ENCODE results near the gene ZBTB37. TPM values are rescaled to one million over a fixed set of nuclear protein-coding genes. Genes with fewer than 3 reads are reported as not detected.

Gene ZBTB37
- total and polyA plus RNA-seq, 9 of the 15 experiments (the other 6 are each of a cell fraction or from before 2014, with no cell fraction given), result 1.3 to 13.9 (median 5.4) TPM

GRCh38 chr1:173868266-173869020, at the start of gene ZBTB37 (continued):
- TF ChIP-seq, protein P1, sequence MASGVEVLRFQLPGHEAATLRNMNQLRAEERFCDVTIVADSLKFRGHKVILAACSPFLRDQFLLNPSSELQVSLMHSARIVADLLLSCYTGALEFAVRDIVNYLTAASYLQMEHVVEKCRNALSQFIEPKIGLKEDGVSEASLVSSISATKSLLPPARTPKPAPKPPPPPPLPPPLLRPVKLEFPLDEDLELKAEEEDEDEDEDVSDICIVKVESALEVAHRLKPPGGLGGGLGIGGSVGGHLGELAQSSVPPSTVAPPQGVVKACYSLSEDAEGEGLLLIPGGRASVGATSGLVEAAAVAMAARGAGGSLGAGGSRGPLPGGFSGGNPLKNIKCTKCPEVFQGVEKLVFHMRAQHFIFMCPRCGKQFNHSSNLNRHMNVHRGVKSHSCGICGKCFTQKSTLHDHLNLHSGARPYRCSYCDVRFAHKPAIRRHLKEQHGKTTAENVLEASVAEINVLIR (CRISPR knock-in tag; IDR thresholded peaks at IDR 0.05), result no peak
- no peak for TF ChIP-seq ZNF57 (CRISPR knock-in tag; IDR thresholded peaks at IDR 0.05)
- TF ChIP-seq ETV6 (IDR thresholded peaks at IDR 0.05; ENCODE audit: borderline replicate concordance in 1 of 2, low read depth in 2 of 2, low read length in 1 of 2), result peak; percentile 94 to 96; a peak in 3 of 4 replicates
- no peak for TF ChIP-seq ETV6 (CRISPR knock-in tag; IDR thresholded peaks at IDR 0.05; ENCODE audit: borderline replicate concordance)
- TF ChIP-seq, protein P2, sequence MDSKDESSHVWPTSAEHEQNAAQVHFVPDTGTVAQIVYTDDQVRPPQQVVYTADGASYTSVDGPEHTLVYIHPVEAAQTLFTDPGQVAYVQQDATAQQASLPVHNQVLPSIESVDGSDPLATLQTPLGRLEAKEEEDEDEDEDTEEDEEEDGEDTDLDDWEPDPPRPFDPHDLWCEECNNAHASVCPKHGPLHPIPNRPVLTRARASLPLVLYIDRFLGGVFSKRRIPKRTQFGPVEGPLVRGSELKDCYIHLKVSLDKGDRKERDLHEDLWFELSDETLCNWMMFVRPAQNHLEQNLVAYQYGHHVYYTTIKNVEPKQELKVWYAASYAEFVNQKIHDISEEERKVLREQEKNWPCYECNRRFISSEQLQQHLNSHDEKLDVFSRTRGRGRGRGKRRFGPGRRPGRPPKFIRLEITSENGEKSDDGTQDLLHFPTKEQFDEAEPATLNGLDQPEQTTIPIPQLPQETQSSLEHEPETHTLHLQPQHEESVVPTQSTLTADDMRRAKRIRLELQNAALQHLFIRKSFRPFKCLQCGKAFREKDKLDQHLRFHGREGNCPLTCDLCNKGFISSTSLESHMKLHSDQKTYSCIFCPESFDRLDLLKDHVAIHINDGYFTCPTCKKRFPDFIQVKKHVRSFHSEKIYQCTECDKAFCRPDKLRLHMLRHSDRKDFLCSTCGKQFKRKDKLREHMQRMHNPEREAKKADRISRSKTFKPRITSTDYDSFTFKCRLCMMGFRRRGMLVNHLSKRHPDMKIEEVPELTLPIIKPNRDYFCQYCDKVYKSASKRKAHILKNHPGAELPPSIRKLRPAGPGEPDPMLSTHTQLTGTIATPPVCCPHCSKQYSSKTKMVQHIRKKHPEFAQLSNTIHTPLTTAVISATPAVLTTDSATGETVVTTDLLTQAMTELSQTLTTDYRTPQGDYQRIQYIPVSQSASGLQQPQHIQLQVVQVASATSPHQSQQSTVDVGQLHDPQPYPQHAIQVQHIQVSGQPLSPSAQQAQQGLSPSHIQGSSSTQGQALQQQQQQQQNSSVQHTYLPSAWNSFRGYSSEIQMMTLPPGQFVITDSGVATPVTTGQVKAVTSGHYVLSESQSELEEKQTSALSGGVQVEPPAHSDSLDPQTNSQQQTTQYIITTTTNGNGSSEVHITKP (IDR thresholded peaks at IDR 0.05; ENCODE audit: partially characterized antibody), result peak; percentile 60
- no peak for TF ChIP-seq PTBP1 (IDR thresholded peaks at IDR 0.05; ENCODE audit: low read depth, low read length)
- TF ChIP-seq, protein P3, sequence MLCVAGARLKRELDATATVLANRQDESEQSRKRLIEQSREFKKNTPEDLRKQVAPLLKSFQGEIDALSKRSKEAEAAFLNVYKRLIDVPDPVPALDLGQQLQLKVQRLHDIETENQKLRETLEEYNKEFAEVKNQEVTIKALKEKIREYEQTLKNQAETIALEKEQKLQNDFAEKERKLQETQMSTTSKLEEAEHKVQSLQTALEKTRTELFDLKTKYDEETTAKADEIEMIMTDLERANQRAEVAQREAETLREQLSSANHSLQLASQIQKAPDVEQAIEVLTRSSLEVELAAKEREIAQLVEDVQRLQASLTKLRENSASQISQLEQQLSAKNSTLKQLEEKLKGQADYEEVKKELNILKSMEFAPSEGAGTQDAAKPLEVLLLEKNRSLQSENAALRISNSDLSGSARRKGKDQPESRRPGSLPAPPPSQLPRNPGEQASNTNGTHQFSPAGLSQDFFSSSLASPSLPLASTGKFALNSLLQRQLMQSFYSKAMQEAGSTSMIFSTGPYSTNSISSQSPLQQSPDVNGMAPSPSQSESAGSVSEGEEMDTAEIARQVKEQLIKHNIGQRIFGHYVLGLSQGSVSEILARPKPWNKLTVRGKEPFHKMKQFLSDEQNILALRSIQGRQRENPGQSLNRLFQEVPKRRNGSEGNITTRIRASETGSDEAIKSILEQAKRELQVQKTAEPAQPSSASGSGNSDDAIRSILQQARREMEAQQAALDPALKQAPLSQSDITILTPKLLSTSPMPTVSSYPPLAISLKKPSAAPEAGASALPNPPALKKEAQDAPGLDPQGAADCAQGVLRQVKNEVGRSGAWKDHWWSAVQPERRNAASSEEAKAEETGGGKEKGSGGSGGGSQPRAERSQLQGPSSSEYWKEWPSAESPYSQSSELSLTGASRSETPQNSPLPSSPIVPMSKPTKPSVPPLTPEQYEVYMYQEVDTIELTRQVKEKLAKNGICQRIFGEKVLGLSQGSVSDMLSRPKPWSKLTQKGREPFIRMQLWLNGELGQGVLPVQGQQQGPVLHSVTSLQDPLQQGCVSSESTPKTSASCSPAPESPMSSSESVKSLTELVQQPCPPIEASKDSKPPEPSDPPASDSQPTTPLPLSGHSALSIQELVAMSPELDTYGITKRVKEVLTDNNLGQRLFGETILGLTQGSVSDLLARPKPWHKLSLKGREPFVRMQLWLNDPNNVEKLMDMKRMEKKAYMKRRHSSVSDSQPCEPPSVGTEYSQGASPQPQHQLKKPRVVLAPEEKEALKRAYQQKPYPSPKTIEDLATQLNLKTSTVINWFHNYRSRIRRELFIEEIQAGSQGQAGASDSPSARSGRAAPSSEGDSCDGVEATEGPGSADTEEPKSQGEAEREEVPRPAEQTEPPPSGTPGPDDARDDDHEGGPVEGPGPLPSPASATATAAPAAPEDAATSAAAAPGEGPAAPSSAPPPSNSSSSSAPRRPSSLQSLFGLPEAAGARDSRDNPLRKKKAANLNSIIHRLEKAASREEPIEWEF (CRISPR knock-in tag; IDR thresholded peaks at IDR 0.05), result no peak
- TF ChIP-seq ARID3A (IDR thresholded peaks at IDR 0.05; ENCODE audit: borderline replicate concordance, low read depth, low read length), result no peak
- no peak for TF ChIP-seq ZNF134 (CRISPR knock-in tag; conservative IDR thresholded peaks at IDR 0.05)
- peak; percentile 72 for TF ChIP-seq LEF1 (IDR thresholded peaks at IDR 0.05)
- peak; percentile 99 for TF ChIP-seq VEZF1 (CRISPR knock-in tag; IDR thresholded peaks at IDR 0.05)
- TF ChIP-seq GABPB1 (CRISPR knock-in tag; IDR thresholded peaks at IDR 0.05), result peak; percentile 92
- peak; percentile 63 for TF ChIP-seq HDAC2 (IDR thresholded peaks at IDR 0.05)

Measured in K562 (cell line).